Duodenal mucosa (tissue), 2 donors: ENCODE data around the gene DHDH.

ENCODE experiments used
- H3K27ac ChIP-seq: one replicate; pipeline ENCODE4 v1.7.0; 2013; ENCODE audit warnings: low read depth, low read length
- H3K27me3 ChIP-seq, 2 donors: one replicate each; pipeline ENCODE4 v1.7.0; 2013; ENCODE audit warnings: low read length in 2 of 2, control low read depth in 1 of 2; ENCODE audit not compliant: insufficient read depth in 2 of 2, control insufficient read depth in 1 of 2
- H3K36me3 ChIP-seq, 2 donors: one replicate each; pipeline ENCODE4 v1.7.0; 2013; ENCODE audit warnings: low read length in 2 of 2, control low read depth in 1 of 2; ENCODE audit not compliant: insufficient read depth in 2 of 2, control insufficient read depth in 1 of 2
- H3K4me1 ChIP-seq, 2 donors: one replicate each; pipeline ENCODE4 v1.7.0; 2013; ENCODE audit warnings: low read length in 2 of 2, control low read depth in 1 of 2; ENCODE audit not compliant: insufficient read depth in 2 of 2, control insufficient read depth in 1 of 2
- H3K4me3 ChIP-seq, 2 donors: one replicate each; pipeline ENCODE4 v1.7.0; 2013; ENCODE audit warnings: low read length in 2 of 2, low read depth in 1 of 2
- H3K9ac ChIP-seq, 2 donors: one replicate each; pipeline ENCODE4 v1.7.0; 2013; ENCODE audit warnings: low read length in 2 of 2, low read depth in 1 of 2
- H3K9me3 ChIP-seq, 2 donors: one replicate each; pipeline ENCODE4 v1.7.0; 2013; ENCODE audit warnings: low read length in 2 of 2, control low read depth in 1 of 2; ENCODE audit not compliant: control insufficient read depth in 1 of 2

The DHDH gene

GRCh38 chr19:48965806-48966540 lies 32.5 kb downstream of the DHDH start:
- H3K9ac ChIP-seq, result peak overlapping the region; percentile 77 to 80
- H3K36me3 ChIP-seq, result peaks cover 13 to 33% of the 10 kb centered on the region in 2 donors
- H3K27me3 ChIP-seq, result no peaks in the 10 kb centered on the region
- peak overlapping the region; percentile 95 to 99 for H3K4me3 ChIP-seq
- peak overlapping the region; percentile 89 for H3K27ac ChIP-seq
- H3K9me3 ChIP-seq, result no peaks in the 10 kb centered on the region
- peaks cover 30 to 52% of the 10 kb centered on the region in 2 donors for H3K4me1 ChIP-seq

GRCh38 chr19:48966541-48967345 lies 33.2 kb downstream of the DHDH start:
- H3K27ac ChIP-seq, result peak overlapping the region; percentile 89
- no peaks in the 10 kb centered on the region for H3K27me3 ChIP-seq
- peaks cover 23 to 45% of the 10 kb centered on the region in 2 donors for H3K4me1 ChIP-seq
- peak overlapping the region; percentile 77 to 80 for H3K9ac ChIP-seq
- H3K4me3 ChIP-seq, result peak overlapping the region; percentile 95 to 99
- no peaks in the 10 kb centered on the region for H3K9me3 ChIP-seq
- peaks cover 13 to 33% of the 10 kb centered on the region in 2 donors for H3K36me3 ChIP-seq

- Histone ChIP-seq H3K4me3 (peak overlapping the region; percentile 95 to 99), H3K9me3 (no peaks in the 10 kb centered on the region), H3K36me3 (peaks cover 13 to 33% of the 10 kb centered on the region in 2 donors), H3K27me3 (no peaks in the 10 kb centered on the region), H3K4me1 (peaks cover 16 to 36% of the 10 kb centered on the region in 2 donors), H3K9ac (peak overlapping the region in 1 of 2 donors; percentile 77), H3K27ac (peak overlapping the region; percentile 40)
These were observed 34.1 kb downstream of the DHDH start for GRCh38 chr19:48967346-48968178.

- H3K27ac ChIP-seq, result no peak overlapping the region
- peaks cover 13 to 38% of the 10 kb centered on the region in 2 donors for H3K36me3 ChIP-seq
- peaks cover 16 to 35% of the 10 kb centered on the region in 2 donors for H3K4me1 ChIP-seq
- H3K27me3 ChIP-seq, result no peaks in the 10 kb centered on the region
- H3K4me3 ChIP-seq, result no peak overlapping the region
- H3K9ac ChIP-seq, result no peak overlapping the region
- no peaks in the 10 kb centered on the region for H3K9me3 ChIP-seq
These were observed 34.7 kb downstream of the DHDH start for GRCh38 chr19:48968179-48968661.

GRCh38 chr19:48968813-48969218 lies 35.3 kb downstream of the DHDH start:
- no peak overlapping the region for H3K27ac ChIP-seq
- H3K9me3 ChIP-seq, result no peaks in the 10 kb centered on the region
- H3K9ac ChIP-seq, result no peak overlapping the region
- no peaks in the 10 kb centered on the region for H3K27me3 ChIP-seq
- H3K36me3 ChIP-seq, result peaks cover 16 to 42% of the 10 kb centered on the region in 2 donors
- H3K4me3 ChIP-seq, result no peak overlapping the region
- H3K4me1 ChIP-seq, result peaks cover 16 to 29% of the 10 kb centered on the region in 2 donors

- Histone ChIP-seq H3K4me3 (no peak overlapping the region), H3K9ac (no peak overlapping the region), H3K36me3 (peaks cover 23 to 49% of the 10 kb centered on the region in 2 donors), H3K9me3 (no peaks in the 10 kb centered on the region), H3K27me3 (no peaks in the 10 kb centered on the region), H3K27ac (no peak overlapping the region), H3K4me1 (peaks cover 10 to 22% of the 10 kb centered on the region in 2 donors)
These were observed 36.0 kb downstream of the DHDH start for GRCh38 chr19:48969276-48970138.

GRCh38 chr19:48970139-48970766 lies 36.8 kb downstream of the DHDH start:
- H3K4me3 ChIP-seq, result no peak overlapping the region
- H3K27ac ChIP-seq, result no peak overlapping the region
- H3K27me3 ChIP-seq, result no peaks in the 10 kb centered on the region
- H3K36me3 ChIP-seq, result peaks cover 24 to 50% of the 10 kb centered on the region in 2 donors
- no peak overlapping the region for H3K9ac ChIP-seq
- H3K9me3 ChIP-seq, result no peaks in the 10 kb centered on the region
- peaks cover 7 to 20% of the 10 kb centered on the region in 2 donors for H3K4me1 ChIP-seq

- H3K27ac ChIP-seq, result no peak overlapping the region
- H3K36me3 ChIP-seq, result peaks cover 24 to 48% of the 10 kb centered on the region in 2 donors
- peaks cover 7 to 18% of the 10 kb centered on the region in 2 donors for H3K4me1 ChIP-seq
- H3K27me3 ChIP-seq, result no peaks in the 10 kb centered on the region
- H3K9ac ChIP-seq, result no peak overlapping the region
- H3K9me3 ChIP-seq, result no peaks in the 10 kb centered on the region
- H3K4me3 ChIP-seq, result no peak overlapping the region
These were observed 37.5 kb downstream of the DHDH start for GRCh38 chr19:48970923-48971395.
